HCT116 (cell line): ENCODE measurements around the gene STRIP1. TPM values are rescaled to one million over a fixed set of nuclear protein-coding genes. Genes with fewer than 3 reads are reported as not detected.

ENCODE experiments used
- ATAC-seq: fragments of 200-7000 bp; cut with Tn5 transposase; 2 replicates; pipeline ENCODE4 v1.9.1; 2020; ENCODE audit warnings: mild to moderate bottlenecking, moderate library complexity
- BruUV-seq: library from RNA; stranded (reverse); fragments of 400-500 nt; replicated peaks from 2 replicates; lab custom pipeline; 2021; lab: Mats Ljungman, UMichigan
- CTCF ChIA-PET: fragments of 300-600 bp; sonication (Branson Sonifier 250); formaldehyde crosslinking; loops from one replicate; lab custom pipeline; 2021; ENCODE audit warnings: antibody characterized with exemption; lab: Charles Lee
- POLR2A ChIA-PET: fragments of 300-600, 350-600 bp; sonication (Branson Sonifier 250); formaldehyde crosslinking; loops from one replicate; lab custom pipeline; 2021; ENCODE audit warnings: antibody characterized with exemption; lab: Charles Lee
- RAD21 ChIA-PET, 2 experiments: fragments of 300-600 bp; sonication (Branson Sonifier 250); formaldehyde crosslinking; loops; one replicate each; lab custom pipeline; 2023; ENCODE audit warnings: low total read pairs in 2 of 2; ENCODE audit not compliant: uncharacterized antibody in 2 of 2, unreplicated experiment in 2 of 2, low non-redundant PET in 1 of 2; lab: Charles Lee
- DNase-seq: peaks from one replicate; pipeline ENCODE4 v3.0.0-alpha.2; 2010; ENCODE audit warnings: low read depth, low spot score
- H2AFZ ChIP-seq: fragments of 200-600 bp; shearing (Covaris generic), sonication (generic); 2 replicates; pipeline ENCODE4 v1.6.1; 2017; ENCODE audit warnings: low read depth, mixed run types, mixed read lengths, antibody characterized with exemption, low read length; ENCODE audit not compliant: poor library complexity, severe bottlenecking
- H3K27ac ChIP-seq: 2 replicates; pipeline ENCODE4 v1.5.1; 2012; ENCODE audit warnings: low read depth, low read length
- H3K27me3 ChIP-seq: fragments of 200-600 bp; sonication (generic); 2 replicates; pipeline ENCODE4 v1.6.1; 2016; ENCODE audit warnings: mixed run types, low read length, mixed read lengths; ENCODE audit not compliant: insufficient read depth
- H3K36me3 ChIP-seq, 2 experiments: fragments of 200-500 bp in 1 of 2; fragments of 200-600 bp in 1 of 2; sonication (Bioruptor generic) in 1 of 2; sonication (generic) in 1 of 2; 2 replicates each; pipeline versions ENCODE4 v1.5.1 to v1.6.1; 2014 to 2016; ENCODE audit warnings: low read length in 2 of 2, inconsistent platforms in 1 of 2, mixed read lengths in 1 of 2, mixed run types in 1 of 2; ENCODE audit not compliant: insufficient read depth in 2 of 2, control insufficient read depth in 1 of 2
- H3K4me1 ChIP-seq, 2 experiments: fragments of 200-600 bp in 1 of 2; sonication (generic) in 1 of 2; 2 replicates each; pipeline versions ENCODE4 v1.5.1 to v1.6.1; 2012 to 2017; ENCODE audit warnings: low read length in 2 of 2, inconsistent platforms in 1 of 2, mild to moderate bottlenecking in 1 of 2, mixed read lengths in 1 of 2, mixed run types in 1 of 2, moderate library complexity in 1 of 2; ENCODE audit not compliant: insufficient read depth in 2 of 2, control insufficient read depth in 1 of 2
- H3K4me2 ChIP-seq: fragments of 200-600 bp; sonication (generic); 2 replicates; pipeline ENCODE4 v1.6.1; 2017; ENCODE audit warnings: mixed run types, low read length, mixed read lengths
- H3K4me3 ChIP-seq, 2 experiments: fragments of 200-600 bp in 1 of 2; sonication (generic) in 1 of 2; replicated peaks in 1 of 2; 2 replicates each; pipeline ENCODE4 v1.5.1; 2011 to 2016; ENCODE audit warnings: low read length in 2 of 2, control low read depth in 1 of 2, low read depth in 1 of 2, mild to moderate bottlenecking in 1 of 2, mixed read lengths in 1 of 2, mixed run types in 1 of 2
- H3K79me2 ChIP-seq: fragments of 200-600 bp; sonication (generic); 2 replicates; pipeline ENCODE4 v1.6.1; 2017; ENCODE audit warnings: mild to moderate bottlenecking, mixed run types, low read length, moderate library complexity, mixed read lengths; ENCODE audit not compliant: insufficient read depth
- H3K9ac ChIP-seq: fragments of 200-600 bp; sonication (generic); 2 replicates; pipeline ENCODE4 v1.6.1; 2016; ENCODE audit warnings: low read length, mixed read lengths
- H3K9me2 ChIP-seq: fragments of 200-600 bp; sonication (generic), shearing (Covaris generic); 2 replicates; pipeline ENCODE4 v1.6.1; 2017; ENCODE audit warnings: mixed run types, mild to moderate bottlenecking, moderate library complexity; ENCODE audit not compliant: insufficient read depth
- H3K9me3 ChIP-seq, 2 experiments: fragments of 200-500 bp in 1 of 2; fragments of 200-600 bp in 1 of 2; sonication (Bioruptor generic) in 1 of 2; sonication (generic) in 1 of 2; 2 replicates each; pipeline ENCODE4 v1.6.1; 2014 to 2017; ENCODE audit warnings: low read length in 2 of 2, mixed read lengths in 2 of 2, inconsistent platforms in 1 of 2, low read depth in 1 of 2, mild to moderate bottlenecking in 1 of 2, mixed run types in 1 of 2, moderate library complexity in 1 of 2; ENCODE audit not compliant: control insufficient read depth in 1 of 2, insufficient read depth in 1 of 2
- H4K20me1 ChIP-seq: fragments of 200-600 bp; sonication (generic), shearing (Covaris generic); 2 replicates; pipeline ENCODE4 v1.6.1; 2017; ENCODE audit warnings: mixed run types, mild to moderate bottlenecking, moderate library complexity; ENCODE audit not compliant: insufficient read depth
- EGR1 ChIP-seq: IDR thresholded peaks from 2 replicates; pipeline ENCODE4 v1.6.1; 2012; ENCODE audit warnings: low read depth
- ELF1 ChIP-seq: IDR thresholded peaks from 2 replicates; pipeline ENCODE4 v1.6.1; 2012; ENCODE audit warnings: low read depth, borderline replicate concordance
- EZH2 ChIP-seq: fragments of 200-600 bp; sonication (generic); IDR thresholded peaks from 2 replicates; pipeline ENCODE4 v1.6.1; 2017; ENCODE audit warnings: antibody characterized with exemption, mixed run types
- EZH2phosphoT487 ChIP-seq: fragments of 200-600 bp; IDR thresholded peaks from 2 replicates; pipeline ENCODE4 v1.6.1; 2018; ENCODE audit warnings: antibody characterized with exemption, borderline replicate concordance
- FOSL1 ChIP-seq: IDR thresholded peaks from 2 replicates; pipeline ENCODE4 v1.6.1; 2012; ENCODE audit warnings: low read depth
- JUND ChIP-seq: IDR thresholded peaks from 2 replicates; pipeline ENCODE4 v1.6.1; 2012
- POLR2A ChIP-seq: IDR thresholded peaks from 2 replicates; pipeline ENCODE4 v1.7.0; 2011; ENCODE audit warnings: borderline replicate concordance; ENCODE audit not compliant: insufficient read depth, insufficient read length; ENCODE audit errors: extremely low read depth
- POLR2AphosphoS5 ChIP-seq: IDR thresholded peaks from 2 replicates; pipeline ENCODE4 v1.6.1; 2011; ENCODE audit warnings: mild to moderate bottlenecking, low read depth, low read length, moderate library complexity
- SIN3A ChIP-seq: IDR thresholded peaks from 2 replicates; pipeline ENCODE4 v1.6.1; 2012; ENCODE audit warnings: low read depth
- SRF ChIP-seq: IDR thresholded peaks from 2 replicates; pipeline ENCODE4 v1.6.1; 2012; ENCODE audit warnings: low read depth
- TCF7L2 ChIP-seq: IDR thresholded peaks from 2 replicates; pipeline ENCODE4 v1.7.0; 2011; ENCODE audit warnings: borderline replicate concordance, inconsistent platforms; ENCODE audit not compliant: insufficient read depth, insufficient read length; ENCODE audit errors: extremely low read depth
- YY1 ChIP-seq: IDR thresholded peaks from 2 replicates; pipeline ENCODE4 v1.6.1; 2011; ENCODE audit warnings: low read length, low read depth, moderate library complexity, mild to moderate bottlenecking; ENCODE audit not compliant: insufficient replicate concordance; ENCODE audit errors: extremely low read depth
- intact Hi-C: fragments of 100-400 bp; cut with micrococcal nuclease; formaldehyde crosslinking; loops from 2 replicates; pipeline ENCODE4 v1.10.0; 2022
- total RNA-seq: library from RNA; stranded (reverse); gene quantifications from one replicate; pipeline ENCODE4 v1.2.1, GENCODE V29; 2021; ENCODE audit not compliant: unreplicated experiment
- TF ChIP-seq, protein P1 (sequence below): IDR thresholded peaks from 2 replicates; pipeline ENCODE4 v1.6.1; 2011; ENCODE audit warnings: mild to moderate bottlenecking, low read length, moderate library complexity; ENCODE audit not compliant: insufficient replicate concordance; ENCODE audit errors: extremely low read depth
- TF ChIP-seq, protein P2 (sequence below): IDR thresholded peaks from 2 replicates; pipeline ENCODE4 v1.6.1; 2012
- TF ChIP-seq, protein P3 (sequence below), 3 experiments: fragments of 200-600 bp in 1 of 3; sonication (generic) in 1 of 3; IDR thresholded peaks in 2 of 3; conservative IDR thresholded peaks in 1 of 3; 2 replicates each; pipeline ENCODE4 v1.5.1; 2012 to 2017; ENCODE audit warnings: low read depth in 2 of 3, low read length in 2 of 3, antibody characterized with exemption in 1 of 3, borderline replicate concordance in 1 of 3, control low read depth in 1 of 3, mild to moderate bottlenecking in 1 of 3, mixed read lengths in 1 of 3, mixed run types in 1 of 3, moderate library complexity in 1 of 3; ENCODE audit not compliant: insufficient read depth in 1 of 3
- TF ChIP-seq, protein P4 (sequence below): IDR thresholded peaks from 2 replicates; pipeline ENCODE4 v1.6.1; 2012; ENCODE audit warnings: low read depth

STRIP1 gene
- total RNA-seq, 1 experiment from 2014 or later, result 33.5 TPM

DNA sequence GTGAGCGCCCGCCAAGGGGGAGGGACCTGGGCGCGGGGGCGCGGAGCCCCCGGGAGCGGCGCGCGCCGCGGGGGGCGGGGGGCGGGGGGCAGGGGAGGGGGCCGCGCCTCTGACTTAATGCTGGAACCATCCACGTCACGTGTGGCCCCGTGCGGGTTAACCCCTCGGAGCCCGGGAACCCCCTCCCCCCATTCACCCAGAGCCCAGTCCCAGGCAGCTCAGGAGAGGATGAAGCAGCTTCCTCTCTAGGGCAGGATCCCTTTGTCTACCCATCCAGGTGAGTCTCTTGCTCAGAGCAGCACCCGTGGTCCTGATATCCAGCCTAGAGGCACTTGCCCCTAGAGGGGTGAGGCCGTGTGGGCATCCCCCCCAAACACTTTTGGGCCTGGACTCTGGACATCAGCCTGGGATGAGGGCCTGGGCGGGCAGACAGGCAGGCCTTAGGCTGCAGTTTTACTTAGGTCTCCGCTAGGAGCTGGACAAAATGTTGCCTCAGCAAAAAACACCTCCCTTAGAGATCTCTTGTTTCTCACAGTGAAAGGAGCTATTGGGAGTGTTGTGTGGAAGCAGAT lies 36.3 kb downstream of the STRIP1 start, which contains the start of gene ALX3 (continued):
- TF ChIP-seq SIN3A (no peak), POLR2AphosphoS5 (no peak), EZH2phosphoT487 (no peak)

DNA sequence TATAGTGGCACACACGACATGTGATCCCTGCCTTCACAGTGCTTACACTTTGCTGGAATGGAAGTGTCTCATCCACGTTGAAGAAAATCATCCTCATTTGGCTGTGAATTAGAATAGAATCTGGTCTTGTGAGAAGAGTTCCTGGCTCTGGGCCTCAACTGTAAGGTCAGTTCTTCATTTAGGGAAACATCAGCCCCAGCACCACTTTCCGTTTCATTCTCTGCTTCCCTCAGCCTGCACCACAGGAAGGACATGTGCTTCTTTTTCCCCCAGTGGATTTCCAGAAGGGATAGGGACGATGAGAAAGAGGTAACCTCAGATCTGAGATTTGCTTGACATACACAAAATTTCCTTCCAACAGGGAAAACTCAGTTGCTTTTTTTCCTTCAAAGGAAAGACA lies 39.7 kb downstream of the STRIP1 start:
- H2AFZ ChIP-seq, result no peak overlapping the region
- no peaks in the 10 kb centered on the region for H3K79me2 ChIP-seq
- BruUV-seq, result no TSS peak
- DNase-seq (no peak), ATAC-seq (no peak)
- H3K9me2 ChIP-seq, result no peaks in the 10 kb centered on the region
- RAD21 ChIA-PET, result no interaction called here
- intact Hi-C loops, result no loop called here
- no peaks in the 10 kb centered on the region for H3K36me3 ChIP-seq
- H3K9ac ChIP-seq, result no peak overlapping the region
- no peaks in the 10 kb centered on the region for H3K27me3 ChIP-seq
- no peak overlapping the region for H3K27ac ChIP-seq
- no peak overlapping the region for H3K4me3 ChIP-seq
- no peak overlapping the region for H3K4me2 ChIP-seq
- TF ChIP-seq FOSL1 (no peak), TCF7L2 (no peak), POLR2A (no peak), EGR1 (no peak), EZH2 (no peak), SRF (no peak), ELF1 (no peak), POLR2AphosphoS5 (no peak), YY1 (no peak), EZH2phosphoT487 (no peak), JUND (no peak)
- TF ChIP-seq, protein P1, sequence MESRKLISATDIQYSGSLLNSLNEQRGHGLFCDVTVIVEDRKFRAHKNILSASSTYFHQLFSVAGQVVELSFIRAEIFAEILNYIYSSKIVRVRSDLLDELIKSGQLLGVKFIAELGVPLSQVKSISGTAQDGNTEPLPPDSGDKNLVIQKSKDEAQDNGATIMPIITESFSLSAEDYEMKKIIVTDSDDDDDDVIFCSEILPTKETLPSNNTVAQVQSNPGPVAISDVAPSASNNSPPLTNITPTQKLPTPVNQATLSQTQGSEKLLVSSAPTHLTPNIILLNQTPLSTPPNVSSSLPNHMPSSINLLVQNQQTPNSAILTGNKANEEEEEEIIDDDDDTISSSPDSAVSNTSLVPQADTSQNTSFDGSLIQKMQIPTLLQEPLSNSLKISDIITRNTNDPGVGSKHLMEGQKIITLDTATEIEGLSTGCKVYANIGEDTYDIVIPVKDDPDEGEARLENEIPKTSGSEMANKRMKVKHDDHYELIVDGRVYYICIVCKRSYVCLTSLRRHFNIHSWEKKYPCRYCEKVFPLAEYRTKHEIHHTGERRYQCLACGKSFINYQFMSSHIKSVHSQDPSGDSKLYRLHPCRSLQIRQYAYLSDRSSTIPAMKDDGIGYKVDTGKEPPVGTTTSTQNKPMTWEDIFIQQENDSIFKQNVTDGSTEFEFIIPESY, result no peak
- TF ChIP-seq, protein P2, sequence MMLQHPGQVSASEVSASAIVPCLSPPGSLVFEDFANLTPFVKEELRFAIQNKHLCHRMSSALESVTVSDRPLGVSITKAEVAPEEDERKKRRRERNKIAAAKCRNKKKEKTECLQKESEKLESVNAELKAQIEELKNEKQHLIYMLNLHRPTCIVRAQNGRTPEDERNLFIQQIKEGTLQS, result no peak
- TF ChIP-seq, protein P3, sequence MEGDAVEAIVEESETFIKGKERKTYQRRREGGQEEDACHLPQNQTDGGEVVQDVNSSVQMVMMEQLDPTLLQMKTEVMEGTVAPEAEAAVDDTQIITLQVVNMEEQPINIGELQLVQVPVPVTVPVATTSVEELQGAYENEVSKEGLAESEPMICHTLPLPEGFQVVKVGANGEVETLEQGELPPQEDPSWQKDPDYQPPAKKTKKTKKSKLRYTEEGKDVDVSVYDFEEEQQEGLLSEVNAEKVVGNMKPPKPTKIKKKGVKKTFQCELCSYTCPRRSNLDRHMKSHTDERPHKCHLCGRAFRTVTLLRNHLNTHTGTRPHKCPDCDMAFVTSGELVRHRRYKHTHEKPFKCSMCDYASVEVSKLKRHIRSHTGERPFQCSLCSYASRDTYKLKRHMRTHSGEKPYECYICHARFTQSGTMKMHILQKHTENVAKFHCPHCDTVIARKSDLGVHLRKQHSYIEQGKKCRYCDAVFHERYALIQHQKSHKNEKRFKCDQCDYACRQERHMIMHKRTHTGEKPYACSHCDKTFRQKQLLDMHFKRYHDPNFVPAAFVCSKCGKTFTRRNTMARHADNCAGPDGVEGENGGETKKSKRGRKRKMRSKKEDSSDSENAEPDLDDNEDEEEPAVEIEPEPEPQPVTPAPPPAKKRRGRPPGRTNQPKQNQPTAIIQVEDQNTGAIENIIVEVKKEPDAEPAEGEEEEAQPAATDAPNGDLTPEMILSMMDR (IDR thresholded peaks at IDR 0.05 in 2 of 3, conservative IDR thresholded peaks at IDR 0.05 in 1 of 3; ENCODE audit: borderline replicate concordance in 1 of 3, insufficient read depth in 1 of 3, low read depth in 2 of 3, low read length in 2 of 3), result no peak
- TF ChIP-seq, protein P4, sequence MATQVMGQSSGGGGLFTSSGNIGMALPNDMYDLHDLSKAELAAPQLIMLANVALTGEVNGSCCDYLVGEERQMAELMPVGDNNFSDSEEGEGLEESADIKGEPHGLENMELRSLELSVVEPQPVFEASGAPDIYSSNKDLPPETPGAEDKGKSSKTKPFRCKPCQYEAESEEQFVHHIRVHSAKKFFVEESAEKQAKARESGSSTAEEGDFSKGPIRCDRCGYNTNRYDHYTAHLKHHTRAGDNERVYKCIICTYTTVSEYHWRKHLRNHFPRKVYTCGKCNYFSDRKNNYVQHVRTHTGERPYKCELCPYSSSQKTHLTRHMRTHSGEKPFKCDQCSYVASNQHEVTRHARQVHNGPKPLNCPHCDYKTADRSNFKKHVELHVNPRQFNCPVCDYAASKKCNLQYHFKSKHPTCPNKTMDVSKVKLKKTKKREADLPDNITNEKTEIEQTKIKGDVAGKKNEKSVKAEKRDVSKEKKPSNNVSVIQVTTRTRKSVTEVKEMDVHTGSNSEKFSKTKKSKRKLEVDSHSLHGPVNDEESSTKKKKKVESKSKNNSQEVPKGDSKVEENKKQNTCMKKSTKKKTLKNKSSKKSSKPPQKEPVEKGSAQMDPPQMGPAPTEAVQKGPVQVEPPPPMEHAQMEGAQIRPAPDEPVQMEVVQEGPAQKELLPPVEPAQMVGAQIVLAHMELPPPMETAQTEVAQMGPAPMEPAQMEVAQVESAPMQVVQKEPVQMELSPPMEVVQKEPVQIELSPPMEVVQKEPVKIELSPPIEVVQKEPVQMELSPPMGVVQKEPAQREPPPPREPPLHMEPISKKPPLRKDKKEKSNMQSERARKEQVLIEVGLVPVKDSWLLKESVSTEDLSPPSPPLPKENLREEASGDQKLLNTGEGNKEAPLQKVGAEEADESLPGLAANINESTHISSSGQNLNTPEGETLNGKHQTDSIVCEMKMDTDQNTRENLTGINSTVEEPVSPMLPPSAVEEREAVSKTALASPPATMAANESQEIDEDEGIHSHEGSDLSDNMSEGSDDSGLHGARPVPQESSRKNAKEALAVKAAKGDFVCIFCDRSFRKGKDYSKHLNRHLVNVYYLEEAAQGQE, result no peak
- no peaks in the 10 kb centered on the region for H3K4me1 ChIP-seq
- CTCF ChIA-PET, result interaction anchor here (3.6 kb wide), 1 partner anchor 15 kb away, joined by 14 read pairs; no protein-coding TSS in a partner anchor
- no peaks in the 10 kb centered on the region for H4K20me1 ChIP-seq
- H3K9me3 ChIP-seq, result no peaks in the 10 kb centered on the region
- POLR2A ChIA-PET, result no interaction called here
